H1 (cell line): ENCODE data around the gene MYH7. TPM values are rescaled to one million over a fixed set of nuclear protein-coding genes. Genes with fewer than 3 reads are reported as not detected.

Experiments
- CTCF ChIA-PET: fragments of 300-600 bp; sonication (Branson Sonifier 250); formaldehyde crosslinking; loops from one replicate; lab custom pipeline; 2021; ENCODE audit not compliant: partially characterized antibody; lab: Charles Lee
- POLR2A ChIA-PET: fragments of 300-600 bp; sonication (Branson Sonifier 250); formaldehyde crosslinking; loops from one replicate; lab custom pipeline; 2021; ENCODE audit warnings: inconsistent platforms; ENCODE audit not compliant: partially characterized antibody; lab: Charles Lee
- DNase-seq, 2 experiments: peaks; one replicate each; pipeline versions ENCODE4 v3.0.0 to v3.0.0-alpha.2; 2010 to 2022; ENCODE audit warnings: low spot score in 2 of 2, low read depth in 1 of 2, mixed read lengths in 1 of 2
- FAIRE-seq: peaks from 2 replicates; lab custom pipeline; 2011; peaks lifted over from hg19 to GRCh38; lab: Jason Lieb, UNC
- H2AFZ ChIP-seq: 2 replicates; pipeline ENCODE4 v1.8.1; 2012; ENCODE audit warnings: low read length, inconsistent platforms
- H2AK5ac ChIP-seq: 2 replicates; pipeline ENCODE4 v1.6.1; 2013; ENCODE audit warnings: low read depth, low read length
- H2BK120ac ChIP-seq: replicated peaks from 2 replicates; pipeline ENCODE3; 2013; ENCODE audit warnings: low read depth, low read length, inconsistent platforms
- H2BK12ac ChIP-seq: 2 replicates; pipeline ENCODE4 v1.6.1; 2013; ENCODE audit warnings: low read depth, low read length
- H2BK15ac ChIP-seq: 2 replicates; pipeline ENCODE4 v1.6.1; 2013; ENCODE audit warnings: low read length
- H2BK20ac ChIP-seq: 2 replicates; pipeline ENCODE4 v1.6.1; 2013; ENCODE audit warnings: low read length
- H2BK5ac ChIP-seq: 2 replicates; pipeline ENCODE4 v1.6.1; 2013; ENCODE audit warnings: low read depth, low read length
- H3K14ac ChIP-seq: 2 replicates; pipeline ENCODE4 v1.6.1; 2013; ENCODE audit warnings: inconsistent platforms; ENCODE audit not compliant: insufficient read length
- H3K18ac ChIP-seq: 2 replicates; pipeline ENCODE4 v1.6.1; 2013; ENCODE audit warnings: low read length; ENCODE audit errors: extremely low read depth
- H3K23ac ChIP-seq: 2 replicates; pipeline ENCODE4 v1.6.1; 2013; ENCODE audit warnings: inconsistent platforms; ENCODE audit not compliant: insufficient read length
- H3K23me2 ChIP-seq: 2 replicates; pipeline ENCODE4 v1.6.1; 2013; ENCODE audit warnings: low read depth, low read length
- H3K27ac ChIP-seq: 2 replicates; pipeline ENCODE4 v1.6.1; 2011; ENCODE audit warnings: low read depth, low read length, inconsistent platforms
- H3K27me3 ChIP-seq, 4 experiments: replicated peaks in 1 of 4; 1 replicate in 1 of 4; 2 replicates in 3 of 4; pipeline versions ENCODE4 v1.6.1 to v1.8.1; 2011 to 2013; ENCODE audit warnings: low read length in 3 of 4, mild to moderate bottlenecking in 3 of 4, inconsistent platforms in 2 of 4, mixed read lengths in 2 of 4, moderate library complexity in 1 of 4; ENCODE audit not compliant: control insufficient read depth in 3 of 4, insufficient read depth in 3 of 4; ENCODE audit errors: extremely low read depth in 1 of 4
- H3K36me3 ChIP-seq, 4 experiments: 2 replicates each; pipeline versions ENCODE4 v1.6.1 to v1.8.1; 2011 to 2013; ENCODE audit warnings: mild to moderate bottlenecking in 4 of 4, low read length in 3 of 4, moderate library complexity in 2 of 4, control low read depth in 1 of 4, inconsistent platforms in 1 of 4; ENCODE audit not compliant: insufficient read depth in 4 of 4, control insufficient read depth in 2 of 4
- H3K4ac ChIP-seq: replicated peaks from 2 replicates; pipeline ENCODE3; 2013; ENCODE audit warnings: low read length, low read depth, mixed read lengths, inconsistent platforms; ENCODE audit not compliant: insufficient read length
- H3K4me1 ChIP-seq, 4 experiments: replicated peaks in 1 of 4; 1 replicate in 1 of 4; 2 replicates in 3 of 4; pipeline versions ENCODE4 v1.6.1 to v1.8.1; 2011 to 2013; ENCODE audit warnings: low read length in 3 of 4, inconsistent platforms in 2 of 4, mixed read lengths in 1 of 4; ENCODE audit not compliant: insufficient read depth in 4 of 4, control insufficient read depth in 3 of 4
- H3K4me2 ChIP-seq, 2 experiments: 2 replicates each; pipeline versions ENCODE4 v1.6.1 to v1.8.1; 2011 to 2013; ENCODE audit warnings: low read depth in 2 of 2, low read length in 2 of 2, control low read depth in 1 of 2, inconsistent platforms in 1 of 2, mild to moderate bottlenecking in 1 of 2; ENCODE audit not compliant: insufficient read depth in 1 of 2
- H3K4me3 ChIP-seq, 4 experiments: fragments of 200-600, 300-600 bp in 1 of 4; sonication (generic), shearing (Covaris generic), sonication (Bioruptor Twin) in 1 of 4; 2 replicates each; pipeline versions ENCODE4 v1.5.1 to v1.8.1; 2011 to 2016; ENCODE audit warnings: low read length in 4 of 4, low read depth in 3 of 4, control low read depth in 2 of 4, inconsistent platforms in 2 of 4, mild to moderate bottlenecking in 2 of 4, mixed read lengths in 1 of 4, moderate library complexity in 1 of 4; ENCODE audit not compliant: insufficient read depth in 2 of 4; ENCODE audit errors: extremely low read depth in 1 of 4
- H3K56ac ChIP-seq: replicated peaks from 2 replicates; pipeline ENCODE3; 2013; ENCODE audit warnings: low read depth, mild to moderate bottlenecking, mixed read lengths, low read length, inconsistent platforms; ENCODE audit not compliant: insufficient read length
- H3K79me1 ChIP-seq: 2 replicates; pipeline ENCODE4 v1.6.1; 2013; ENCODE audit warnings: low read depth, low read length, control low read depth
- H3K79me2 ChIP-seq, 2 experiments: 2 replicates each; pipeline versions ENCODE4 v1.6.1 to v1.8.1; 2012 to 2013; ENCODE audit warnings: low read length in 2 of 2, mild to moderate bottlenecking in 2 of 2, inconsistent platforms in 1 of 2; ENCODE audit not compliant: insufficient read depth in 2 of 2, control insufficient read depth in 1 of 2
- H3K9ac ChIP-seq, 4 experiments: replicated peaks in 1 of 4; 1 replicate in 1 of 4; 2 replicates in 3 of 4; pipeline versions ENCODE4 v1.6.1 to v1.8.1; 2011 to 2013; ENCODE audit warnings: low read depth in 3 of 4, low read length in 3 of 4, control low read depth in 2 of 4, mild to moderate bottlenecking in 2 of 4, moderate library complexity in 2 of 4, inconsistent platforms in 1 of 4; ENCODE audit errors: extremely low read depth in 1 of 4
- H3K9me3 ChIP-seq, 2 experiments: 2 replicates each; pipeline versions ENCODE4 v1.6.1 to v1.8.1; 2012 to 2013; ENCODE audit warnings: mild to moderate bottlenecking in 2 of 2, moderate library complexity in 2 of 2, control low read depth in 1 of 2, inconsistent platforms in 1 of 2, low read depth in 1 of 2, low read length in 1 of 2, mixed read lengths in 1 of 2; ENCODE audit not compliant: insufficient read depth in 2 of 2
- H4K20me1 ChIP-seq, 2 experiments: replicated peaks in 1 of 2; 2 replicates each; pipeline versions ENCODE3 to v1.8.1; 2011 to 2013; ENCODE audit warnings: inconsistent platforms in 2 of 2, low read length in 2 of 2, mild to moderate bottlenecking in 1 of 2; ENCODE audit not compliant: insufficient read depth in 2 of 2, control insufficient read depth in 1 of 2
- H4K5ac ChIP-seq: 2 replicates; pipeline ENCODE4 v1.6.1; 2013; ENCODE audit warnings: low read length, low read depth, mixed read lengths, inconsistent platforms; ENCODE audit not compliant: insufficient read length
- H4K8ac ChIP-seq: 2 replicates; pipeline ENCODE4 v1.8.0; 2013; ENCODE audit warnings: mild to moderate bottlenecking, moderate library complexity, low read length, inconsistent platforms; ENCODE audit not compliant: insufficient read depth; ENCODE audit errors: extremely low read depth
- H4K91ac ChIP-seq: replicated peaks from 2 replicates; pipeline ENCODE3; 2013; ENCODE audit warnings: low read length, mixed read lengths, inconsistent platforms; ENCODE audit not compliant: insufficient read length
- CBX5 ChIP-seq: fragments of 300-800, 300-1000 bp; sonication (generic); IDR thresholded peaks from 2 replicates; pipeline ENCODE4 v1.7.1; 2016; ENCODE audit warnings: antibody characterized with exemption, low read length, low read depth
- FOSL1 ChIP-seq: IDR thresholded peaks from 2 replicates; pipeline ENCODE4 v1.6.1; 2011; ENCODE audit warnings: mild to moderate bottlenecking, low read depth, low read length, moderate library complexity; ENCODE audit not compliant: insufficient read depth
- GABPA ChIP-seq: IDR thresholded peaks from 2 replicates; pipeline ENCODE4 v1.6.1; 2011; ENCODE audit warnings: mild to moderate bottlenecking, low read length, moderate library complexity, borderline replicate concordance; ENCODE audit not compliant: insufficient read depth
- NANOG ChIP-seq: IDR thresholded peaks from 2 replicates; pipeline ENCODE4 v1.6.1; 2011; ENCODE audit warnings: low read length, low read depth, mild to moderate bottlenecking, inconsistent platforms; ENCODE audit not compliant: insufficient read depth, poor library complexity, severe bottlenecking
- POLR2A ChIP-seq, 2 experiments: IDR thresholded peaks; 1 replicate in 1 of 2; 2 replicates in 1 of 2; pipeline ENCODE4 v1.6.1; 2011; ENCODE audit warnings: low read depth in 2 of 2, low read length in 2 of 2, mild to moderate bottlenecking in 2 of 2; ENCODE audit errors: control extremely low read depth in 1 of 2
- WGBS, 2 experiments: shearing (Covaris generic) in 1 of 2; methylation state at CpG; one replicate each; pipeline versions ENCODE4 v1.1.6 to v1.1.7; 2013 to 2015; ENCODE audit warnings: low lambda C conversion rate in 2 of 2, mixed read lengths in 2 of 2, inconsistent platforms in 1 of 2, low coverage in 1 of 2, missing lambda C conversion rate in 1 of 2; ENCODE audit not compliant: insufficient replicate concordance in 2 of 2, insufficient coverage in 1 of 2, insufficient read length in 1 of 2; ENCODE audit errors: extremely low coverage in 1 of 2, missing lambda C conversion rate in 1 of 2; 5-methylcytosine and 5-hydroxymethylcytosine counted together
- polyA plus RNA-seq, 7 experiments: library from polyadenylated mRNA; depleted of rRNA in 3 of 7; stranded (reverse) in 5 of 7; unstranded in 2 of 7; fragments of >200 nt in 5 of 7; fragments of 200-250 nt in 2 of 7; gene quantifications; 1 replicate in 5 of 7; 2 replicates in 1 of 7; 4 replicates in 1 of 7; pipeline versions ENCODE4 v1.2.1 to v1.2.3, GENCODE V29; 2011 to 2013; ENCODE audit warnings: missing spikeins in 2 of 7, mixed read lengths in 2 of 7
- total RNA-seq: library from RNA; stranded (reverse); fragmentation: NEBNext Ultra II Directional; extraction: Animal tissue kit (Norgen Biotek cat#: 25700); gene quantifications from 2 replicates; pipeline ENCODE4 v1.2.1, GENCODE V29; 2021

Gene MYH7
- total and polyA plus RNA-seq, 2 of the 8 experiments (the other 6 are each of a cell fraction or from before 2014, with no cell fraction given): not detected

- TF ChIP-seq FOSL1 (no peak), POLR2A (IDR thresholded peaks at IDR 0.05; ENCODE audit: control extremely low read depth in 1 of 2, low read depth in 2 of 2, low read length in 2 of 2) (no peak), NANOG (no peak), CBX5 (no peak), GABPA (no peak)
- Histone ChIP-seq H3K36me3 (no peaks in the 10 kb centered on the region), H3K23ac (no peak overlapping the region), H3K27me3 (no peaks in the 10 kb centered on the region), H3K4me2 (no peak overlapping the region), H2BK20ac (no peak overlapping the region), H3K79me1 (no peaks in the 10 kb centered on the region), H2BK5ac (no peak overlapping the region), H2AFZ (no peak overlapping the region), H3K4ac (no peak overlapping the region), H4K5ac (no peak overlapping the region), H4K91ac (no peak overlapping the region), H2BK12ac (no peak overlapping the region), H3K56ac (no peak overlapping the region), H3K27ac (no peak overlapping the region), H4K8ac (no peak overlapping the region), H3K79me2 (no peaks in the 10 kb centered on the region), H2BK15ac (no peak overlapping the region), H3K14ac (no peak overlapping the region), H3K23me2 (no peaks in the 10 kb centered on the region), H3K9me3 (no peaks in the 10 kb centered on the region; a peak in 1 of 4 replicates), H2AK5ac (no peak overlapping the region), H2BK120ac (no peak overlapping the region), H3K9ac (no peak overlapping the region), H3K4me3 (no peak overlapping the region), H3K4me1 (peaks cover 0 to 2% (median 0%) of the 10 kb centered on the region in 4 experiments; a peak in 2 of 7 replicates), H4K20me1 (no peaks in the 10 kb centered on the region), H3K18ac (no peak overlapping the region)
- POLR2A ChIA-PET: no interaction called here
- FAIRE-seq: no peak
- CTCF ChIA-PET: interaction anchor here (1.0 kb wide), 1 partner anchor 123 kb away, joined by 4 read pairs; no protein-coding TSS in a partner anchor
- no peak for DNase-seq
- 78% methylated on average over 2 of the region's 2 CpGs; no CpG with 5 or more reads in 1 of the 2 experiments for WGBS, 2 experiments
These were observed 16.8 kb upstream of the MYH7 start for GRCh38 chr14:23452237-23452636.
